Heart left ventricle (tissue), 13 donors: ENCODE data around the gene MAN2B2.

ENCODE experiments used
- POLR2A ChIP-seq, 2 donors: fragments of 450-650 bp; IDR thresholded peaks; one replicate each; pipeline ENCODE4 v1.6.1; 2017; ENCODE audit warnings: antibody characterized with exemption in 2 of 2, mild to moderate bottlenecking in 2 of 2, moderate library complexity in 2 of 2
- TF ChIP-seq, protein P1 (sequence below), 12 donors: fragments of 200-600 bp; sonication (generic) in 4 of 12; IDR thresholded peaks; one replicate each; pipeline versions ENCODE4 v1.5.0 to v1.8.0; 2018 to 2022; ENCODE audit warnings: antibody characterized with exemption in 12 of 12, mild to moderate bottlenecking in 5 of 12
- donor health status: ischemic (EF 13 %, LVEDD 7.1; RV severe dilation, severe dysfunction).
- donor health status: DM: no; HTN: yes; CAD: no.
- donor health status: DM: no; HTN: no; CAD: no.
- donor health status: ischemic (EF 25% LVEDD 6.9; RV normal size, moderate dysfunction).
- donor health status: ischemic (EF 25% LVEDD 5.7; RV mildly dilated, moderate dysfunction).
- donor health status: ischemic (EF 35%, LVEDD 5.7; RV mildly dilated, moderate dysfunction).
- donor health status: nonischemic (EF 11% LVEDD 7.7; RV severe dilation, severe dysfunction).
- donor health status: DM: yes; HTN: yes; CAD: no.
- donor health status: PGD.
- donor health status: ischemic (EF 29% LVEDD 5.4; RV normal size, mild dysfunction).
- donor health status: nonischemic (EF 23%, LVEDD 6.1; RV moderate dilation, normal function).

GRCh38 chr4:6565691-6566390, 9.1 kb upstream of the MAN2B2 start:
- TF ChIP-seq, protein P1, sequence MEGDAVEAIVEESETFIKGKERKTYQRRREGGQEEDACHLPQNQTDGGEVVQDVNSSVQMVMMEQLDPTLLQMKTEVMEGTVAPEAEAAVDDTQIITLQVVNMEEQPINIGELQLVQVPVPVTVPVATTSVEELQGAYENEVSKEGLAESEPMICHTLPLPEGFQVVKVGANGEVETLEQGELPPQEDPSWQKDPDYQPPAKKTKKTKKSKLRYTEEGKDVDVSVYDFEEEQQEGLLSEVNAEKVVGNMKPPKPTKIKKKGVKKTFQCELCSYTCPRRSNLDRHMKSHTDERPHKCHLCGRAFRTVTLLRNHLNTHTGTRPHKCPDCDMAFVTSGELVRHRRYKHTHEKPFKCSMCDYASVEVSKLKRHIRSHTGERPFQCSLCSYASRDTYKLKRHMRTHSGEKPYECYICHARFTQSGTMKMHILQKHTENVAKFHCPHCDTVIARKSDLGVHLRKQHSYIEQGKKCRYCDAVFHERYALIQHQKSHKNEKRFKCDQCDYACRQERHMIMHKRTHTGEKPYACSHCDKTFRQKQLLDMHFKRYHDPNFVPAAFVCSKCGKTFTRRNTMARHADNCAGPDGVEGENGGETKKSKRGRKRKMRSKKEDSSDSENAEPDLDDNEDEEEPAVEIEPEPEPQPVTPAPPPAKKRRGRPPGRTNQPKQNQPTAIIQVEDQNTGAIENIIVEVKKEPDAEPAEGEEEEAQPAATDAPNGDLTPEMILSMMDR (IDR thresholded peaks at IDR 0.05) = no peak
- no peak for TF ChIP-seq POLR2A (IDR thresholded peaks at IDR 0.05)
